ENCODE measurements around the gene C8B.

The C8B gene

DNA sequence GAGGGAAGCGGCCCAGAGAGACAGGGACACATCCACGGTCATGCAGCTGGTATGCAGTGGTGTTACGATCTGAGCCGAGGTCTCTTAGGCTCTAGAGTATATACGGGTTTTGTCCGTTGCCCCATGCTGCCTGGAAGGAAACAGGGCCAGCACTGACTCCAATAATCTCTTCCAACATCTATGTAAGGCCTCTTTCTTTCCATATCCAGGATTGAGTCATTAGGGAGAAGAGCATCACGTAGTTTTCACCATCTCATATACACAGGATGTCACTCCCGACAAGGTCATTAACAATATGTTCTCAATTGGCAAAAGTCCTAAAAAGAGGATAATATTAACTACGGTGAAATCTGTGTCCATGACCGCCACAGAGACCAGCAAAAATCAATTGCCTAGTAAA lies 4.4 kb downstream of the C8B start:
- Mint-ChIP-seq H3K9me3 (ENCODE audit: low read depth) (no peaks in the 10 kb centered on the region), H3K4me1 (ENCODE audit: low read depth) (no peaks in the 10 kb centered on the region), H3K27ac (no peak overlapping the region), H3K4me3 (no peak overlapping the region), H3K27me3 (peaks cover 5% of the 10 kb centered on the region), H3K36me3 (no peaks in the 10 kb centered on the region)

- peaks cover 5% of the 10 kb centered on the region for H3K27me3 Mint-ChIP-seq
- H3K27ac Mint-ChIP-seq = no peak overlapping the region
- no peaks in the 10 kb centered on the region for H3K9me3 Mint-ChIP-seq (ENCODE audit: low read depth)
- H3K4me1 Mint-ChIP-seq (ENCODE audit: low read depth) = no peaks in the 10 kb centered on the region
- no peak overlapping the region for H3K4me3 Mint-ChIP-seq
- no peaks in the 10 kb centered on the region for H3K36me3 Mint-ChIP-seq
These were observed 7.3 kb downstream of the C8B start for GRCh38 chr1:56958526-56958925.

DNA sequence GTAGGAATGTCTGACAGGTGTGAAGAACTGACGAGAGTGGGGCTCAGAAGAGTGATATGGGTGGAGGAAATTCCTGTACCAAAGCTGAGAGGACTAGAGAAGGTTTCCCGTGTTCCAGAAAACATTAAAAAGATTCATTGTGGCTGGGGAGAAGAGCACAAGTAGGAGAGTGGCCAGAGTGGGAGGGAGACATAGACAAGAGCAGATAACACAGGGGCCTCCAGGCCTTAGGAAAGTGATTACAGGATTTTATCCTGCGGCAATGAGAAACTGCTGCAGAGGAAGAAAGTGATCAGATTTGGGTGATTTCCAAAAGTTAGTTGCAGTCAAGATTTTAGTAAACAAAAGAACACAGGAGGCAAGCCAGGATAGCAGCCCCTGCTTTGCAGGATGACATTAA lies 7.9 kb downstream of the C8B start:
- H3K27me3 Mint-ChIP-seq = peaks cover 5% of the 10 kb centered on the region

GRCh38 chr1:56954664-56955063 lies 11.2 kb downstream of the C8B start:
- H3K27ac Mint-ChIP-seq = no peak overlapping the region
- H3K27me3 Mint-ChIP-seq = peaks cover 5% of the 10 kb centered on the region
- no peak overlapping the region for H3K4me3 Mint-ChIP-seq
- no peaks in the 10 kb centered on the region for H3K36me3 Mint-ChIP-seq
- H3K9me3 Mint-ChIP-seq (ENCODE audit: low read depth) = no peaks in the 10 kb centered on the region
- no peaks in the 10 kb centered on the region for H3K4me1 Mint-ChIP-seq (ENCODE audit: low read depth)

More for the DNA sequence above, 7.9 kb downstream of the C8B start:
- Mint-ChIP-seq H3K27ac (no peak overlapping the region), H3K36me3 (no peaks in the 10 kb centered on the region), H3K4me1 (ENCODE audit: low read depth) (no peaks in the 10 kb centered on the region), H3K4me3 (no peak overlapping the region), H3K9me3 (ENCODE audit: low read depth) (no peaks in the 10 kb centered on the region)

DNA sequence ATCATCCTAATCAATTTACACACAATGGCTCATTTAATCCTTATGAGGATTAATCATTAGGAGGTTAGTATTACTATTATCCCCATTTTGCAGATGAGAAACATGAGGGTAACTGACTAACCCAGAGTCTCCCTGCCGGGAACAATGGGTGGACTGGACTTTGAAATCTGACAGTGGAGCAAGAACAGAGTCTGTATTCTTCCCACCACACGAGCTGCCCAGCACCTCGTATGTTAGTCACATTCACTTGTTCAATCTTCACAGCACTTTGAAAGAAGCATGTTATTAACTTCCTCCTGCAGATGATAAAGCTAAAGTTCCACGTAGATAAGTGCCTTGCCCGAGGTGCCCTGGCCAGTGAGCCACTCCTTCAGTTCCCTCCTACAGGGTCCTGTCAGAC lies 12.4 kb downstream of the C8B start:
- no peaks in the 10 kb centered on the region for H3K36me3 Mint-ChIP-seq
- H3K9me3 Mint-ChIP-seq (ENCODE audit: low read depth) = no peaks in the 10 kb centered on the region
- H3K27me3 Mint-ChIP-seq = peaks cover 5% of the 10 kb centered on the region
- H3K4me3 Mint-ChIP-seq = no peak overlapping the region
- H3K4me1 Mint-ChIP-seq (ENCODE audit: low read depth) = no peaks in the 10 kb centered on the region
- no peak overlapping the region for H3K27ac Mint-ChIP-seq

GRCh38 chr1:56952501-56952900 lies 13.3 kb downstream of the C8B start:
- no peaks in the 10 kb centered on the region for H3K9me3 Mint-ChIP-seq (ENCODE audit: low read depth)
- no peaks in the 10 kb centered on the region for H3K4me1 Mint-ChIP-seq (ENCODE audit: low read depth)
- no peak overlapping the region for H3K4me3 Mint-ChIP-seq
- H3K36me3 Mint-ChIP-seq = no peaks in the 10 kb centered on the region
- peaks cover under 1% of the 10 kb centered on the region for H3K27me3 Mint-ChIP-seq
- no peak overlapping the region for H3K27ac Mint-ChIP-seq

- H3K4me3 Mint-ChIP-seq = no peak overlapping the region
- no peak overlapping the region for H3K27ac Mint-ChIP-seq
- H3K9me3 Mint-ChIP-seq (ENCODE audit: low read depth) = no peaks in the 10 kb centered on the region
- H3K4me1 Mint-ChIP-seq (ENCODE audit: low read depth) = no peaks in the 10 kb centered on the region
- H3K27me3 Mint-ChIP-seq = no peaks in the 10 kb centered on the region
- H3K36me3 Mint-ChIP-seq = no peaks in the 10 kb centered on the region
These were observed 17.3 kb downstream of the C8B start for GRCh38 chr1:56948403-56949023.

GRCh38 chr1:56940039-56940438 lies 25.8 kb downstream of the C8B start:
- Mint-ChIP-seq H3K27me3 (peaks cover 3% of the 10 kb centered on the region), H3K4me1 (ENCODE audit: low read depth) (no peaks in the 10 kb centered on the region), H3K27ac (no peak overlapping the region), H3K36me3 (no peaks in the 10 kb centered on the region), H3K9me3 (ENCODE audit: low read depth) (no peaks in the 10 kb centered on the region), H3K4me3 (no peak overlapping the region)

DNA sequence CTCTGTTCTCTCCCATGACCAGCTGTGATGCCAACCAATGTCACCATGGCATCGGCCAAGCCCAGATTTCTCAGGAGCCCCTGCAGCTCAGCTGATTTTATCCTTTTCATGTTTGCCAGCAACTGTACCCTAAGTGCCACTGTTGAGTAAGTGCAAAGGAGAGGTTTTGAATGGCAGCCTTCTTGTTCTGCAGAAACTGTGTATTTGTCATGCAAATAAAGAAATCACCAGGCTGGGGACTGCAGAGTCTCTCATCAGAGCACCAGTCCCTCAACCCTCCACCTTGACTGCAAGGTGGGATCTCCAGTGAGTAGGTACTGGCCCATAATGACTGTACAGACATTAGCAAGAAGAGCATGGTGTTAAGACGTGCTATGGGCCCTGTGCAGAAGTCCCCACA lies 26.6 kb downstream of the C8B start:
- H3K36me3 Mint-ChIP-seq = no peaks in the 10 kb centered on the region
- peaks cover 3% of the 10 kb centered on the region for H3K27me3 Mint-ChIP-seq
- H3K9me3 Mint-ChIP-seq (ENCODE audit: low read depth) = no peaks in the 10 kb centered on the region
- no peak overlapping the region for H3K4me3 Mint-ChIP-seq
- no peaks in the 10 kb centered on the region for H3K4me1 Mint-ChIP-seq (ENCODE audit: low read depth)
- H3K27ac Mint-ChIP-seq = no peak overlapping the region

DNA sequence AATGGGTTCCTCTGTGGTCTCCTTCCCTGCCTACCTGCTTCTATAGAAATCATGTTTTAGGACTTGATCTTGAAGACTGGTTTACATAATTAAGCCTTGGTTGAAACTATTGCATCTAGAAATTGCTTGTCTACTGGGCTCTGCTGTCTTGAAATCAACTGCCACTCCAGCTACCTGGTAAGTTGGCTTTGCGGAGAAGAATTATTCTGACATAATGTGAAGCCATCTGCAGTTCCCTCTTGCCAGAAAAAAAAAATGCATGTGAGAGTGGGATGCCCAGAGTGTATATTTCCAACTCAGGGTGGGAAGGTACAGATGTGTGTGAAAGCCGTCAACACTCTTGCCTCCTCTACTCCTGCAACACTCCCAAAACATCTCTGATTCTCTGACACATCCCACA lies 27.2 kb downstream of the C8B start:
- Mint-ChIP-seq H3K4me1 (ENCODE audit: low read depth) (no peaks in the 10 kb centered on the region), H3K9me3 (ENCODE audit: low read depth) (no peaks in the 10 kb centered on the region), H3K4me3 (no peak overlapping the region), H3K27me3 (peaks cover 3% of the 10 kb centered on the region), H3K27ac (no peak overlapping the region), H3K36me3 (no peaks in the 10 kb centered on the region)

DNA sequence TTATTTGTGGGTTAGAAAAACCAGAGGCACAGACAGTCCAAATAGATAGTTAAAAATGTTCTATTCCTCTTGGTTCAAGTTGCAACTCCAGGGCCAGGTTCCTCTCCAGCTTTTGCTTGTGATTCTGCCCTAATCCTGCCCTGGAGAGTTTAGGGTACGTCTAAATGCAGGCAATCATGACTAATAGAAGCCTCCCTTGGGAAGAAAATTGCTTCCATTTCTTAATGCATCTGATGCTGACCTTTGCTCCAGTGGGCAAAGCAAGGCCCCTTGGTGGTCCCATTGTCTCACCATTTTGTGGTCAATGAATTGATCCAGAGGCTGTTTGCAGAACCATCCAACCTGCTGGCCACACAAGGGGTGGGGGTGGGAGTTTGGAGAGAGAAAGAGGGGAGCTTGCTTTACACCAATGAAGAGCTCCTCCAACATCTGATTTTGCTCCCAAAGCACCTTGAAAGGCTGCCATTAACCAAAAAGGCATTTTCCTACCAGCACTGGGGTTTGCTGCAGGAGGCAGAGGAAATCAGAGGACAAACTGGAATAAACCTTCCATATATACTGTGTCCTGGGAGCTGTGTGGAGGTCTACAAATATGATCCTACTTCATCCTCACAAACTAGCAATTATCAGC lies 31.3 kb downstream of the C8B start:
- H3K27me3 Mint-ChIP-seq = peaks cover 4% of the 10 kb centered on the region

GRCh38 chr1:56933606-56934005 lies 32.2 kb downstream of the C8B start:
- H3K27ac Mint-ChIP-seq = no peak overlapping the region

More for the DNA sequence above, 31.3 kb downstream of the C8B start:
- H3K9me3 Mint-ChIP-seq (ENCODE audit: low read depth) = no peaks in the 10 kb centered on the region
- no peaks in the 10 kb centered on the region for H3K4me1 Mint-ChIP-seq (ENCODE audit: low read depth)
- no peak overlapping the region for H3K4me3 Mint-ChIP-seq
- H3K36me3 Mint-ChIP-seq = no peaks in the 10 kb centered on the region
- no peak overlapping the region for H3K27ac Mint-ChIP-seq

GRCh38 chr1:56933161-56933560 lies 32.7 kb downstream of the C8B start:
- Mint-ChIP-seq H3K27me3 (peaks cover 4% of the 10 kb centered on the region), H3K36me3 (no peaks in the 10 kb centered on the region), H3K4me1 (ENCODE audit: low read depth) (no peaks in the 10 kb centered on the region), H3K27ac (no peak overlapping the region), H3K9me3 (ENCODE audit: low read depth) (no peaks in the 10 kb centered on the region), H3K4me3 (no peak overlapping the region)

More at GRCh38 chr1:56933606-56934005, 32.2 kb downstream of the C8B start:
- Mint-ChIP-seq H3K4me1 (ENCODE audit: low read depth) (no peaks in the 10 kb centered on the region), H3K36me3 (no peaks in the 10 kb centered on the region), H3K27me3 (peaks cover 4% of the 10 kb centered on the region), H3K4me3 (no peak overlapping the region), H3K9me3 (ENCODE audit: low read depth) (no peaks in the 10 kb centered on the region)

DNA sequence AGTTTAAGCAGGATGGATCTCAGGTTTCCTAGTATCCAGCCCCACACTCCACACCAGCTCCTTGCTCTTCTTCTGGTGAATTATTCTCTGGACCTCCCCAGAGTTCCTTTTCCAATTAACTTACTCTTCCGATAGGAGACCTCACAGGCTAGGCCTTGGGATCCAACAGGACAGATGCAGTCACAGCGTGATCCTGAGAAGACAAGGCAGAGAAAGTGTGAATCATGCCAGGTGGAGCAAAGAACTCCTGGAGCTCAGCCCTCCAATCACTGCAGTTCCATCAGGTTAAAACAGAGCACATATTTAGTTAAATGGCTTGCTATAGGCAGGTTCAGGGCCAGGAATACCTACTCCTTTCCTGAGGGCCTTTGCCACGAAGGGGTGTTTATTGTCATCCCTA lies 34.1 kb downstream of the C8B start:
- Mint-ChIP-seq H3K27ac (no peak overlapping the region), H3K4me1 (ENCODE audit: low read depth) (no peaks in the 10 kb centered on the region), H3K4me3 (no peak overlapping the region), H3K27me3 (peaks cover 4% of the 10 kb centered on the region), H3K9me3 (ENCODE audit: low read depth) (no peaks in the 10 kb centered on the region), H3K36me3 (no peaks in the 10 kb centered on the region)

GRCh38 chr1:56931211-56931610 lies 34.6 kb downstream of the C8B start:
- H3K4me1 Mint-ChIP-seq (ENCODE audit: low read depth) = no peaks in the 10 kb centered on the region
- H3K27ac Mint-ChIP-seq = no peak overlapping the region
- H3K9me3 Mint-ChIP-seq (ENCODE audit: low read depth) = no peaks in the 10 kb centered on the region

GRCh38 chr1:56929492-56929891 lies 36.3 kb downstream of the C8B start:
- H3K27ac Mint-ChIP-seq = no peak overlapping the region
- H3K27me3 Mint-ChIP-seq = peaks cover 4% of the 10 kb centered on the region

More at GRCh38 chr1:56931211-56931610, 34.6 kb downstream of the C8B start:
- Mint-ChIP-seq H3K27me3 (peaks cover 4% of the 10 kb centered on the region), H3K36me3 (no peaks in the 10 kb centered on the region), H3K4me3 (no peak overlapping the region)

More at GRCh38 chr1:56929492-56929891, 36.3 kb downstream of the C8B start:
- no peaks in the 10 kb centered on the region for H3K4me1 Mint-ChIP-seq (ENCODE audit: low read depth)
- no peaks in the 10 kb centered on the region for H3K9me3 Mint-ChIP-seq (ENCODE audit: low read depth)
- H3K4me3 Mint-ChIP-seq = no peak overlapping the region
- H3K36me3 Mint-ChIP-seq = no peaks in the 10 kb centered on the region

Measured in activated naive CD8-positive, alpha-beta T cell (primary cell).